Dermis blood vessel endothelial cell (primary cell): ENCODE data around the gene MED10. TPM values are rescaled to one million over a fixed set of nuclear protein-coding genes. Genes with fewer than 3 reads are reported as not detected.

ENCODE experiments used
- DNase-seq: peaks from one replicate; pipeline ENCODE4 v3.0.0; 2010
- total RNA-seq: library from RNA; depleted of rRNA; stranded (reverse); fragments of >200 nt; gene quantifications from 2 replicates; pipeline ENCODE4 v1.2.3, GENCODE V29; 2014

MED10 gene
- total RNA-seq, 1 donor from 2014 or later: 11.6 TPM

DNA sequence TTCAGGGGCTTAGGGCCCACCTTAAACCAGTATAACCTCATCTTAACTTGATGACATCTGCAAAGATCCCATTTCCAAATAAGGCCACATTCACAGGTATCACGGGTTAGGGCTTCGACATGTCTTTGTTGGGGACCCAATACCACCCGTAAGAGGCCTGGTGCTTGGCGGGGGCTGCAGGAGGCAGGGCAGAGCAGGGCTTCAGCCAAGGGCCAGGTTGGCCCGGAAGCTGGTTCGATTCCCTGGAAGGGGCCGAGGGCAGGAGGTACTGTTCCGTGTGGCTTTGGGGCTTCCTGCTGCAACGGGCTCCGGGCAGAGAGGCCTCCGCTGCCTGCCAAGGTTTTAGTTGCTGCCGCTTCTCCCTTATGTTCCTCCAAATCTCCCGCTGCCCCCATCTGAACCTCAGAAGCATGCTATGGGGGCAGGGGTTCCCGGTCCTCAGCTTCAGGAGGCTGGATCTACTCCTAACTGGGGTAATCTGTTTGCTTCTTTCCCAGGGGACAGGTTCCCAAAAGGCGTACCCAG lies 29.8 kb downstream of the MED10 start:
- DNase-seq: no peak

- DNase-seq: no peak
Measured at GRCh38 chr5:6347673-6348072, 30.7 kb downstream of the MED10 start.

DNA sequence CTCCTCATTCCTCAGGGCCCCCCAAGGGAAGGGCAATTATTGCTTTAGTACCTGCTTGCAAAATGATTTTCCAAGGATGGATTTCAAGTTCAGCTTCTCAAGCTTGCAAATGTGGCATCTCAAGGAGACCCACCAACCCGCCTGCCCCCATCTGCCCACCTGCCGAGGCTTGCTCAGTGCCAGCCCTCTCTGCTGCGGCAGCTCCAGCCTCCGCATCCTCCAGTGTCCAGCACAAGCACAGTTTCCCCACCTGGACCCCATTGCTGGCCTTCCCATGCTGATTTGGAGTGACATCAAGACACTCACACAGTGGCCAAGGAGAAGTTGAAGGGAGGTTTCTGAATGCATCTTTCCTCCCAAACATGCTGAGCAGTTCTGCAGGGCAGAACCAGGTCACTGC lies 31.2 kb downstream of the MED10 start:
- DNase-seq: no peak

- no peak for DNase-seq
Measured at GRCh38 chr5:6344593-6344989, 33.8 kb downstream of the MED10 start.

DNA sequence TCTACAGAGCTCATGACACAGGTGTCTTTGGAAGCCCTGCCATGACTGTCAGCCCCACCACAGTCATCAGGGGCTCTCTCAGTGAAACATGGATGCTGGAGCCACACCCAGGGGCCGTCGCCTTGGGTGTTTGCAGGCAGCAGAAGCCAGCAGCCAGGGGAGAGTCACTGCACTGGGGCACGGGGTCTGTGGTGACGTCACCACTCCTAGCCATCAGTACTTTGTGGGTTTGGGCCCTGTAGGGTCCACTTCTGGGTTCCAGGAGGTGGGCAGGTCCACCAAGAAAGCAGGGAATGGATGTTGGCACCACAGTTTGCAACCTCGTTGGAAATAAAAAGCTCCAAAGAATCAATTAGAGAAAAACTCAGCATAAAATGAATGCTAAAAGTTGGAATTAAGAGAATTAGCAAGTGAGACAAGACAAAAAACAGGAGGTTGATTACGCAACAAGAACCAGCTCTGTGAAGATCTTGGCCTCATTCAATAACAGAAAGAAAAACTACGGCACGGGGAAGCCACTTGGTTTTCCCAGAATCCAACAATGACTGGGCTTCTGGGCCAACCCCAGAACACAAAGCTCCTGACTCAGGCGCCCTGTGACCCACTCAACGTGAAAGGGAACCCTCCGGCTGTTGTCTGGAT lies 34.3 kb downstream of the MED10 start:
- DNase-seq: no peak

DNA sequence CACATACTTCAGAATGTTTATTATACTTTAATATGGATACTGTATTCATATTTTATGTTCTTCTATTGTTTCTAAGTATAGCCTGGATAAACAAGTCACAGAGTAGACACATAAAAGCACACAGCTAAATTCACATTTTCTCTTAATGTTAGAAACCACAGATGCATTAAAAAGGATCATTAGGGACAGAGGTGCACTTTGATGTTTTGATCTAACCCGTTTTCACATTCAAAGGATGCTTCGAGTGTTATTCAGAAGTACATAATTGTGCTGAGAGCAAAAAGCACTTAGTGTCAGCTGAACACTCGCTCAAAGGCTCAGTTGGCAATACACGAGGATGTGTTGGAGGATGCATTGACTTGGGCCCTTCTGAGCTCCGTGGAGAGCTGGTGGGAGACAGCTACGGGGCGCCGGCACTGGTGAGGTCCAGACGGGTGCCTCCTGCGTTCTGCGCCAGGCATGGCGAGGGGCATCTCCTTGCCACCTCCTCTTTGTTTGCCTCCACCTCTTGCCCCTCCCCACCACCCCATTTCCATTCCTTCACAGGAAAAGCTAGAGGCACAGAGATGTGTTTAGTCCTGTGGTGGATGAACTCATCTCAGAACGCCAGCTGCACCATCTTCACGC lies 35.5 kb downstream of the MED10 start:
- no peak for DNase-seq

GRCh38 chr5:6340100-6340499 lies 38.2 kb downstream of the MED10 start:
- peak; percentile 21 for DNase-seq

DNA sequence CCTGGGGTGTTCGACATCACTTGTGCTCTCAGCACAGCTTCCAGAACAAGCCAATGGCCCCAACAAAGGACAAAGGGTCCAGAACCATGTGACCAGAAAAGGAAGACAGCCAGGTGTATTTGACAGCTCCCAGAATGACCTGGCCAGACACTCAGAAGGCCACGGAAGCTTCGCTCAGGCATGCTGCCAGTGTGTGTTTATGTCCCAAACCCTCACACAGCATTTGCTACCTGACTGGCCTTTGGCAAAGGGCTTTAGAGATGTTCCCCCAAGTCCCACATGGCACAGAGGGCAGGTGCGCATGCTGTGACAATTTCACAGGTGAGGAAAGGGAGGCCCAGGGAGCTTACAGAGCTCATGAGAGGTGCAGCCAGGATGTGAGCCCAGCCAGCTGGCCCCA lies 39.5 kb downstream of the MED10 start:
- DNase-seq: no peak

- DNase-seq: no peak
Measured at GRCh38 chr5:6338135-6338534, 40.2 kb downstream of the MED10 start.

GRCh38 chr5:6333182-6333905 lies 45.0 kb downstream of the MED10 start:
- DNase-seq: no peak

- peak; percentile 67 for DNase-seq
Measured at GRCh38 chr5:6328173-6328572, 50.2 kb downstream of the MED10 start.

- no peak for DNase-seq
Measured at GRCh38 chr5:6326776-6327175, 51.6 kb downstream of the MED10 start.

GRCh38 chr5:6322163-6322713 lies 56.1 kb downstream of the MED10 start:
- no peak for DNase-seq

Other genes starting within 250 kb of the MED10 start
- gene UBE2QL1, start 70.3 kb upstream of the MED10 start, total RNA-seq: under 0.01 and 0.05 TPM in 2 replicates